GM15510 (cell line): ENCODE measurements around the gene DRAM1.

Source experiments
- POLR2A ChIP-seq: IDR thresholded peaks from 3 replicates; pipeline ENCODE4 v1.6.1; 2011; ENCODE audit warnings: borderline replicate concordance; ENCODE audit not compliant: insufficient read length; ENCODE audit errors: extremely low read depth

The DRAM1 gene

GRCh38 chr12:101925935-101926334, 48.6 kb downstream of the DRAM1 start:
- no peak for TF ChIP-seq POLR2A

DNA sequence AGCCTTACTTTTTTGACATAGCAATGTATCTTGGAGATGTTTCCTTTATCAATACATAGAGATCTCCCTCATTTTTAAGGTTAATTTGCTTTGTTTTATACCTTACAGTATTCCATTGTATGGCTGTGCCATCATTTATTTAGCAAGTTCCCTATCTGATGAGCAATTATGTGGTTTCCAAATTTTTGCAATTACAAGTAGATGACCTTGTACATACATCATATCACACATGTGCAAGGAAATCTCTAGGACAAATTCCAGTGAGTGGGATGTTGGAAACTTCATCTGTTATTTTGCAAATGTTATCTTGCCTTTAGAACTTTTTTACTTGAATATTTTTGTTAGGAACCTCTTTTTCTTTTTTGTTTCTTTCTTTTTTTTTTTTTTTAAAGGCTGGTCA, 49.7 kb downstream of the DRAM1 start:
- no peak for TF ChIP-seq POLR2A

GRCh38 chr12:101927999-101928398, 50.6 kb downstream of the DRAM1 start:
- TF ChIP-seq POLR2A = no peak

GRCh38 chr12:101928556-101928955, 51.2 kb downstream of the DRAM1 start:
- TF ChIP-seq POLR2A = no peak

DNA sequence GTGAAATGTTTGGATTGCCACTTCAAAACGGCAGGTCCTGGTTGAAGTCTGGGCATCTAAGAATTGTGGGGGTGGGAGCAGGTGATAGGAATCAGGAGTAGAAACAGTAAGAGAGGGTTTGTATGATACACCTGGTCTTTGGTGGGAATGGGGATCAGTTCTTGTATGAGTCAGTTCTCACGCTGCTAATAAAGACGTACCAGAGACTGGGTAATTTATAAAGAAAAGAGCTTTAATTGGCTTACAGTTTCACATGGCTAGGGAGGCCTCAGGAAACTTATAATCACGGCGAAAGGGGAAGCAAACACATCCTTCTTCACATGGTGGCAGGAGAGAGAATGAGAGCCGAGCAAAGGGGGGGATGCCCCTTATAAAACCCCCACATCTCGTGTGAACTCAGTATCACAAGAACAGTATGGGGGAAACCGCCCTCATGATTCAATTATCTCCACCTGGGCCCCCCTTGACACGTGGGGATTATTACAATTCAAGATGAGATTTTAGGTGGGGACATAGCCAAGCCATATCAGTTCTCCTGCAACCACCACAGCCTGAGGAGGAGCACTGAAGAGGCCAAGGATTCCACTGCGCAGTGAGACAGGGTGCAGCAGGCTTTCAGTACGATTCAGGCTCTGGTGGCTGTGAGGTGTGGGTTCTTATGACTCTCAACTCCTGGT, 52.1 kb downstream of the DRAM1 start:
- TF ChIP-seq POLR2A = peak; percentile 44

- TF ChIP-seq POLR2A = no peak
Measured at GRCh38 chr12:101931498-101932326, 54.3 kb downstream of the DRAM1 start.

DNA sequence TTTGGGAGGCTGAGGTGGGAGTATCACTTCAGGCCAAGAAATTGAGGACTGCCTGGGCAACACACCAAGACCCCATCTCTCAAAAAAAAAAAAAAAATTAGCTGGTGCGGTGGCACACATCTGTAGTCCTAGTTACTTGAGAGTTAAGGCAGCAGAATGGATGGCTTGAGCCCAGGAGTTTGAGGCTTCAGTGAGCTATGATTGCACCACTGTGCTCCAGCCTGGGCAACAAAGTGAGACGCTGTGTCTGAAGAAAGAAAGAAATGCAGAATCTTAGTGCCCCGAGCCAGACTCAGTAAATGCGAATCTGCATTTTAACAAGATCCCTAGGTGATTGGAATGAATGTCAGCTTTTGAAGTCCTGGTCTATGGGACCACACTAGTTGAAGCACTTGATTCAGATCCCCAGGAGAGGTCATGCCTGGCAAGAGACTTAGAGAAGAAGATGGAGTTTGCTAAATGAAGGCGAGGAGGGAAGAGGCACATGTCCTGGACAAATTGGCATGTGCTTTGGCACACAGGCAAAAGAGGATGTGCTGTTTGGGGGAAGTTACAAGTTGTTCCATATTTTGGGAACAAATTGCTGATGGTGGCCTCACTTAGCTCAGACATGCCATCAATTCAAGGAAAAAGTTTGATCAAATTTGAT, 56.6 kb downstream of the DRAM1 start:
- no peak for TF ChIP-seq POLR2A

DNA sequence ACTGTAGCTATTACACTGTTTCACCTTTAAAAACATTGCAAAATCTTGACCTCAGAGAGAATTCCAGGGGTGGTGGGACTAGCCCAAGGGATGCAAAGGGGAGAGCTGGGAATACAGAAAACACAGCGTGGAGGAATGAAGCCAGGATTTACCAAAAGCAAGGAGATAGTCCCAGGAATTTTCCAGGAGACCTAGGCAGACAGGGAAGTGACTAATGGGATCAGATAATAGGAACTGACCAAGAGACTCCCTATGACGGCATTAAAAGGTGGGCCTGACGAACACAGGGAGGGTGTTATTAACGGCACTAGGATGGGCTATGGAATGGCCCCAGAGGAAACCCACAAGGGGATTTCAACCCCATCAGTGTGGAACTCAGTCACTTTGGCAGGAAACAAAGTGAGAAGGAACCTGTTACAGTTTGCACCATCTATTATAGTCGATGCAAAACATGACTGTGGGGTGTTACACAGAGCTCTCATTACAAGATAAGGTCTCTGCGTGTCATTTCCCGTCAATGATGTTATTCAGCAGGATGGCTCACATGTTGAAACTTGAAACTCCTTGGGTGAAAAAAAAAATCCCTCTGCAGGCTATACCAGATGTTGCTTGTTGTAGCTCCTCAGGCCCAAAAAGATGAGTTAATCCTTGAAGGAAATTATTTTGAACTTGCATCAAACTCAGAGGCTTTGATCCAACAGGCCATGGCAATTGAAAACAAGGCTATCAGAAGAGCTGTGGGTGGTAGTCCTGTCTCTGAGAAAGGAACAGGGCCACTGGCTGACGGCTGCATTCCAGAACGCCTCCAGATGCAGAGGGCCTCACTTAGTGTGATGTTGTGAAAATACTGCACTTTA, 58.7 kb downstream of the DRAM1 start:
- TF ChIP-seq POLR2A = peak; percentile 15

DNA sequence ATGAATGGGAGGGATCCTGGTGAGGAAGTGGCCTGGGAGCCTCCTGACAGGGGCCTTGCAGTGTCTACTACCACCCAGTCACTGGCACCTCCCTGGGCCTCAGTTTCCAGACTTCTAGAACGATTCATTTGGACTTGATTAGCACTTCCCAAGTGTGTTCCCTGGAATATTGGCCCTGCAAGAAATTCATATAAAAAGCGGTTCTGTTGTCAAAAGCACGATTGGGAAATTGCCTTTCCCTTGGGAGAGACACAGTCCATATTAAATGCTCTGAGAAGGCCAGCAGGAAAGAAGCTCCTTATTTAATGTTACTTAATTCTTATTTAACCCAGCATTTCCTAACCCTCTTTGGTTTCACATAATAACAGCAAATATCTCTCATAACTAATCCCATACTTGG, 61.9 kb downstream of the DRAM1 start:
- no peak for TF ChIP-seq POLR2A

GRCh38 chr12:101939856-101940265, 62.5 kb downstream of the DRAM1 start:
- no peak for TF ChIP-seq POLR2A

- no peak for TF ChIP-seq POLR2A
Measured at GRCh38 chr12:101940400-101940950, 63.1 kb downstream of the DRAM1 start.

DNA sequence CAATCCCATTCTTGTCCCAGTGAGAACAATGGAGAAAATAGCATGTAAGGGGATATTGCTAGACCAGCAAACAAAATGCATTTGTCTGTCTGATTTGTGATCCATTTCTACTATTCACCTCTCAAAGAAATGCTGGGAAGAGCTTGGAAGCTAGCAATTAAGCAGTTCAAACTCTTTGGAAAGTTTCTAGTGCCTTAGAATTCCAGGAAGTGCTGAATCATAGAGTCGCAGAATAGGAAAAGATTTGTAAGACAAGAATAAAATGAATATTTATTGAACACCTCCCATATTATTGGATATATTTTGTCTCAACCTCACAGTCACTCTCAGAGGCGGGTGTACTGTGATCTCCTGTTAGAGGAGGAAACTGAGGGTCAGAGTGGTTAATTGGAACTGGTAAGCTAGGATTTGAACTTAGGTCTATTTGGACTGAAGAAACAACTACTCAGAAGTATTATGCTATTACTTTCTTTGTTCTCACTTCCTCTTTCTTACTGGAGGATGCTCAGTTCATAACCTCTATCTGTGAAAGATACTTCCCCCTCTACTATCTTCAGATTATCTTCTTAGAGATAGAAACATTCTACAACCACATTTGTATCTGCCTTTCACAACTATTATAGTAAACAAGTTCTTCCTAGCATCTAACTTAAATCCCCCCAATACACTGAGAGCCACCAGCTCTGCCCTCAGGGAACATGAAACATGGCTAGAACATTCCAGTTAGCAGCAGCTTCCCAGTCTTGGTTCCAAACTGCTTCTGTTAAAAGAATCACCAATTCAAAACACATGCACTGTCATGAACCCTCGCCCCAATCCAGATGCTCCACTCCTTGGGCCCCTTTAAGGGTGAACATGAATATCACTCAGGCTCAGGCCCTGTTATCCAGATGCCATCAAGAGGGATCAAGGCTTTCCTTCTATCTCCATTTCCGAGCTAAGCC, 64.2 kb downstream of the DRAM1 start:
- no peak for TF ChIP-seq POLR2A

DNA sequence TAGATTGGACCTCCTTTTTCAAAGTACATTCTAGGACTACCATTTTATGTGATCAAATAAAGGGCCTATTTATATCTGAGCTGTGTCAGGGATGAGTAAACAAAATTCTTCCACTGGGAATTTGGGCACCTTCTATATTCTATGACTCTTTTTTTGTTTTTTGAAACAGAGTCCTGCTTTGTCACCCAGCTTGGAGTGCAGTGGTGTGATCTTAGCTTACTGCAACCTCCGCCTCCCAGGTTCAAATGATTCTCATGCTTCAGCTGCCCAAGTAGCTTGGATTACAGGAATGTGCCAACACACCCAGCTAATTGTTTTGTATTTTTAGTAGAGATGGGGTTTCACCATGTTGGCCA, 64.8 kb downstream of the DRAM1 start:
- TF ChIP-seq POLR2A = no peak
